Neuronal stem cell (in vitro differentiated cells): Measurements from ENCODE around the gene OR51I1.

Experiments
- DNase-seq: peaks from one replicate; pipeline ENCODE4 v3.0.0-alpha.2; 2013; ENCODE audit warnings: low spot score
- H2AFZ ChIP-seq: one replicate; pipeline ENCODE4 v1.6.1; 2013; ENCODE audit warnings: mild to moderate bottlenecking, low read length, inconsistent platforms
- H2AK5ac ChIP-seq: 2 replicates; pipeline ENCODE4 v1.6.1; 2013; ENCODE audit warnings: low read depth, mild to moderate bottlenecking, inconsistent platforms, low read length, moderate library complexity, mixed read lengths
- H2BK120ac ChIP-seq: 2 replicates; pipeline ENCODE4 v1.6.1; 2013; ENCODE audit warnings: low read depth, mild to moderate bottlenecking, inconsistent platforms, low read length, moderate library complexity, mixed read lengths
- H2BK12ac ChIP-seq: one replicate; pipeline ENCODE4 v1.6.1; 2013; ENCODE audit warnings: low read length, inconsistent platforms
- H2BK15ac ChIP-seq: 2 replicates; pipeline ENCODE4 v1.6.1; 2013; ENCODE audit warnings: mild to moderate bottlenecking, low read length, inconsistent platforms, mixed read lengths
- H2BK5ac ChIP-seq: one replicate; pipeline ENCODE4 v1.6.1; 2013; ENCODE audit warnings: inconsistent platforms, mild to moderate bottlenecking, low read length, moderate library complexity
- H3K14ac ChIP-seq: one replicate; pipeline ENCODE4 v1.6.1; 2013; ENCODE audit warnings: low read length, inconsistent platforms
- H3K18ac ChIP-seq: 2 replicates; pipeline ENCODE4 v1.6.1; 2013; ENCODE audit warnings: low read length, inconsistent platforms
- H3K23ac ChIP-seq: 2 replicates; pipeline ENCODE4 v1.6.1; 2013; ENCODE audit warnings: low read depth, mild to moderate bottlenecking, mixed read lengths, low read length, inconsistent platforms; ENCODE audit not compliant: poor library complexity
- H3K27ac ChIP-seq: replicated peaks from 3 replicates; pipeline ENCODE4 v1.5.1; 2013; ENCODE audit warnings: low read length, inconsistent platforms
- H3K27me3 ChIP-seq, 3 experiments: 2 replicates each; pipeline ENCODE4 v1.6.1; 2013; ENCODE audit warnings: low read length in 3 of 3, mild to moderate bottlenecking in 2 of 3, inconsistent platforms in 1 of 3, low read depth in 1 of 3, mixed read lengths in 1 of 3, moderate library complexity in 1 of 3; ENCODE audit not compliant: control insufficient read depth in 3 of 3, insufficient read depth in 3 of 3
- H3K36me3 ChIP-seq, 2 donors: replicated peaks in 1 of 2; 2 replicates each; pipeline ENCODE4 v1.6.1; 2013; ENCODE audit warnings: low read length in 2 of 2; ENCODE audit not compliant: control insufficient read depth in 2 of 2, insufficient read depth in 2 of 2
- H3K4ac ChIP-seq: 2 replicates; pipeline ENCODE4 v1.6.1; 2013; ENCODE audit warnings: inconsistent platforms, mild to moderate bottlenecking, low read length, moderate library complexity
- H3K4me1 ChIP-seq, 2 donors: 1 replicate in 1 of 2; 2 replicates in 1 of 2; pipeline ENCODE4 v1.6.1; 2013; ENCODE audit warnings: low read length in 2 of 2, low read depth in 1 of 2; ENCODE audit not compliant: control insufficient read depth in 2 of 2, insufficient read depth in 1 of 2
- H3K4me2 ChIP-seq: one replicate; pipeline ENCODE4 v1.6.1; 2013; ENCODE audit warnings: mild to moderate bottlenecking, low read length, inconsistent platforms; ENCODE audit not compliant: insufficient read depth, poor library complexity, severe bottlenecking
- H3K4me3 ChIP-seq, 2 donors: 2 replicates each; pipeline ENCODE4 v1.5.1; 2013; ENCODE audit warnings: low read length in 2 of 2, mild to moderate bottlenecking in 2 of 2, inconsistent platforms in 1 of 2, moderate library complexity in 1 of 2
- H3K79me1 ChIP-seq: one replicate; pipeline ENCODE4 v1.6.1; 2013; ENCODE audit warnings: low read depth, mild to moderate bottlenecking, inconsistent platforms, low read length, moderate library complexity
- H3K9ac ChIP-seq: one replicate; pipeline ENCODE4 v1.6.1; 2013; ENCODE audit warnings: mild to moderate bottlenecking, low read depth, low read length, inconsistent platforms; ENCODE audit not compliant: poor library complexity
- H3K9me3 ChIP-seq, 2 donors: replicated peaks in 1 of 2; 2 replicates each; pipeline versions ENCODE3 to v1.6.1; 2013; ENCODE audit warnings: low read length in 2 of 2, mild to moderate bottlenecking in 2 of 2, inconsistent platforms in 1 of 2, low read depth in 1 of 2, mixed read lengths in 1 of 2, moderate library complexity in 1 of 2; ENCODE audit not compliant: control insufficient read depth in 2 of 2, insufficient read depth in 1 of 2
- H4K8ac ChIP-seq: one replicate; pipeline ENCODE4 v1.6.1; 2013; ENCODE audit warnings: low read depth, mild to moderate bottlenecking, inconsistent platforms, low read length, moderate library complexity
- H4K91ac ChIP-seq: one replicate; pipeline ENCODE4 v1.6.1; 2013; ENCODE audit warnings: low read length, low read depth, mild to moderate bottlenecking, inconsistent platforms; ENCODE audit not compliant: poor library complexity

Gene OR51I1

DNA sequence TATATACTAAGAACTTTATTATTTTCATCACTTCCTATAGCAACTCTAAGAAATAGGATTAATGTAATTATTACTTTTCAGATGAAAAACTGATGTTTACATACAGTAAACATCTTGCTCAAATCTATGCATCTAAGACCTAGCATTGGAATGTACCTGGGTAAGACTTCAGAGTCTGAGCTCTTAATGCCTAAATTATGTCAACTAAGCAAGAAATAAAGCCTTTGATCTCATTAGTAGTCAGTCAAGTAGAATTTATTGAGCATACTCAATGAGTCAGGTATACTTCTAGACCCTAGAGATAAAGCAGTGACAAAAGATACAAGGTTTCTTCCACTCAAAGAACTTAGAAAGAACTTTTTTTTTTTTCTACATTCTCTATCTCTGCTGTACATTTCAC, 36.1 kb downstream of the OR51I1 start:
- H2AK5ac ChIP-seq, result no peak overlapping the region
- no peak for DNase-seq
- no peak overlapping the region for H2AFZ ChIP-seq
- H3K9ac ChIP-seq, result no peak overlapping the region
- no peak overlapping the region for H3K23ac ChIP-seq
- H2BK5ac ChIP-seq, result no peak overlapping the region
- no peak overlapping the region for H3K14ac ChIP-seq
- H3K4me3 ChIP-seq, result no peak overlapping the region
- H3K27ac ChIP-seq, result no peak overlapping the region
- H4K8ac ChIP-seq, result no peak overlapping the region
- H3K9me3 ChIP-seq, result peaks cover 0 to 1% of the 10 kb centered on the region in 2 donors
- H3K4me2 ChIP-seq, result no peak overlapping the region
- H2BK120ac ChIP-seq, result no peak overlapping the region
- no peaks in the 10 kb centered on the region for H3K4me1 ChIP-seq
- no peak overlapping the region for H4K91ac ChIP-seq
- H3K27me3 ChIP-seq, result no peaks in the 10 kb centered on the region
- H2BK15ac ChIP-seq, result no peak overlapping the region
- H3K4ac ChIP-seq, result no peak overlapping the region
- H3K79me1 ChIP-seq, result no peaks in the 10 kb centered on the region
- no peak overlapping the region for H3K18ac ChIP-seq
- no peak overlapping the region for H2BK12ac ChIP-seq
- H3K36me3 ChIP-seq, result no peaks in the 10 kb centered on the region

DNA sequence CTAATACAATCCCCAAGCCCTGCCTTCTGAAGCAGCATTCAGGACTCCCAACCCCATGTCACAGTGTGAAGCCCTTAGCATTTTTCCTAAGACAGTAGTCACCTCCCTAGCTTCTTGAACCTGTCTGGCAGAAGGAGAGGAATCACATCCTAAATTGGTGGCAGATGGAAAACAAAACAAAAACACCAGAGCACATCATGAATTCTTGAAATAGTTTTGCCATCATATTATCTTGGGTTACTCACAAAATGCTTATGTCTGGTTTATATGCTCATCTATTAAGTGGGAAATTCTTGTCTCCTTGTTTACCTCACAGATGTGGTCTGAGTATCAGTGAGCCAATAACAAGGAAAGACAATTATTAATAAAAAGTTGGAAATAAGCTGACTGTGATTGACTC, 42.4 kb downstream of the OR51I1 start:
- no peak overlapping the region for H2BK5ac ChIP-seq
- no peaks in the 10 kb centered on the region for H3K4me1 ChIP-seq
- no peak overlapping the region for H2BK120ac ChIP-seq
- H2AK5ac ChIP-seq, result no peak overlapping the region
- H3K23ac ChIP-seq, result no peak overlapping the region
- no peak for DNase-seq
- no peak overlapping the region for H3K14ac ChIP-seq
- no peak overlapping the region for H4K91ac ChIP-seq
- H2AFZ ChIP-seq, result no peak overlapping the region
- no peak overlapping the region for H4K8ac ChIP-seq
- no peak overlapping the region for H3K9ac ChIP-seq
- no peak overlapping the region for H3K27ac ChIP-seq
- H3K9me3 ChIP-seq, result peaks cover 0 to 1% of the 10 kb centered on the region in 2 donors
- H2BK12ac ChIP-seq, result no peak overlapping the region
- no peak overlapping the region for H2BK15ac ChIP-seq
- H3K79me1 ChIP-seq, result no peaks in the 10 kb centered on the region
- no peaks in the 10 kb centered on the region for H3K36me3 ChIP-seq
- H3K27me3 ChIP-seq, result no peaks in the 10 kb centered on the region
- H3K4ac ChIP-seq, result no peak overlapping the region
- no peak overlapping the region for H3K4me2 ChIP-seq
- H3K4me3 ChIP-seq, result no peak overlapping the region
- no peak overlapping the region for H3K18ac ChIP-seq

DNA sequence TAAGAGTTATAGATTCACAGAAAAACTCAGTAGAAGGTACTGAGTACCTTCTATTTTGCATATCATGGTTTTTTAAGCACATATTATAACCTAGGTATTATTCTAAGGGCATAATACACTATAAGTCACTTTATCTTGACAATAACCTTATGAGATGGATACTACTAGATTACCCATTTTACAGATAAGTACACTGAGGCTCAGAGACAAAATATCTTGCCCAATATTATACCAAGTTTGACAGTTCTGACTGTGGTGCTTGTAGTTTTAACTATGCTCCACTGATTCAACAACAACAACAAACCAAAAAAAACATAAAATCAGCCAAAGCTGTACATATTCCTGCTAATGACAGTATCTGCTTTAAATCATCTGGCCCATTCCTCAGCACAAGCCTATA, 47.2 kb downstream of the OR51I1 start:
- Histone ChIP-seq H3K23ac (no peak overlapping the region), H3K4me2 (no peak overlapping the region), H3K9ac (no peak overlapping the region), H4K8ac (no peak overlapping the region), H3K27ac (no peak overlapping the region), H2AK5ac (no peak overlapping the region), H3K4me3 (no peak overlapping the region), H3K14ac (no peak overlapping the region), H3K9me3 (no peaks in the 10 kb centered on the region), H3K4ac (no peak overlapping the region), H4K91ac (no peak overlapping the region), H3K4me1 (no peaks in the 10 kb centered on the region), H3K27me3 (no peaks in the 10 kb centered on the region), H2AFZ (no peak overlapping the region), H2BK5ac (no peak overlapping the region), H2BK120ac (no peak overlapping the region), H3K18ac (no peak overlapping the region), H3K36me3 (no peaks in the 10 kb centered on the region), H3K79me1 (no peaks in the 10 kb centered on the region), H2BK15ac (no peak overlapping the region), H2BK12ac (no peak overlapping the region)
- no peak for DNase-seq
